ENCODE results near the gene C17orf113. TPM values are rescaled to one million over a fixed set of nuclear protein-coding genes. Genes with fewer than 3 reads are reported as not detected.

The C17orf113 gene
- total and polyA plus RNA-seq, 4 donors = 0.12 to 0.17 (median 0.14) TPM; not detected in 1

- H3K27ac ChIP-seq (ENCODE audit: low read depth in 1 of 2, low read length in 2 of 2) = no peak overlapping the region
- H3K4me3 ChIP-seq (ENCODE audit: low read depth in 1 of 3, low read length in 3 of 3) = no peak overlapping the region
- peaks cover 7 to 19% (median 9%) of the 10 kb centered on the region in 4 donors for H3K4me1 ChIP-seq (ENCODE audit: control insufficient read depth in 4 of 4, insufficient read depth in 4 of 4, low read length in 3 of 4)
- no peak for DNase-seq (ENCODE audit: low spot score)
- WGBS = 90% methylated on average over 1 of the region's 1 CpG
- TF ChIP-seq GABPA (IDR thresholded peaks at IDR 0.05 in 1 of 2, conservative IDR thresholded peaks at IDR 0.05 in 1 of 2) (no peak), NR2F2 (IDR thresholded peaks at IDR 0.05) (no peak)
- TF ChIP-seq, protein P1, sequence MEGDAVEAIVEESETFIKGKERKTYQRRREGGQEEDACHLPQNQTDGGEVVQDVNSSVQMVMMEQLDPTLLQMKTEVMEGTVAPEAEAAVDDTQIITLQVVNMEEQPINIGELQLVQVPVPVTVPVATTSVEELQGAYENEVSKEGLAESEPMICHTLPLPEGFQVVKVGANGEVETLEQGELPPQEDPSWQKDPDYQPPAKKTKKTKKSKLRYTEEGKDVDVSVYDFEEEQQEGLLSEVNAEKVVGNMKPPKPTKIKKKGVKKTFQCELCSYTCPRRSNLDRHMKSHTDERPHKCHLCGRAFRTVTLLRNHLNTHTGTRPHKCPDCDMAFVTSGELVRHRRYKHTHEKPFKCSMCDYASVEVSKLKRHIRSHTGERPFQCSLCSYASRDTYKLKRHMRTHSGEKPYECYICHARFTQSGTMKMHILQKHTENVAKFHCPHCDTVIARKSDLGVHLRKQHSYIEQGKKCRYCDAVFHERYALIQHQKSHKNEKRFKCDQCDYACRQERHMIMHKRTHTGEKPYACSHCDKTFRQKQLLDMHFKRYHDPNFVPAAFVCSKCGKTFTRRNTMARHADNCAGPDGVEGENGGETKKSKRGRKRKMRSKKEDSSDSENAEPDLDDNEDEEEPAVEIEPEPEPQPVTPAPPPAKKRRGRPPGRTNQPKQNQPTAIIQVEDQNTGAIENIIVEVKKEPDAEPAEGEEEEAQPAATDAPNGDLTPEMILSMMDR (IDR thresholded peaks at IDR 0.05; ENCODE audit: low read depth, low read length, missing input control) = no peak
- no peak overlapping the region for H3K9ac ChIP-seq (ENCODE audit: low read depth in 1 of 2, low read length in 2 of 2)
- H3K27me3 ChIP-seq (ENCODE audit: control insufficient read depth in 4 of 4, insufficient read depth in 4 of 4, low read length in 3 of 4) = no peaks in the 10 kb centered on the region
- H3K9me3 ChIP-seq (ENCODE audit: control insufficient read depth in 4 of 4, low read length in 3 of 4) = no peaks in the 10 kb centered on the region
- peaks cover 0 to 4% (median 2%) of the 10 kb centered on the region in 4 donors for H3K36me3 ChIP-seq (ENCODE audit: control insufficient read depth in 4 of 4, insufficient read depth in 3 of 4, low read depth in 1 of 4, low read length in 3 of 4)
Observed at GRCh38 chr17:42005166-42005565, 45.2 kb downstream of the C17orf113 start.

- peaks cover 3 to 17% (median 10%) of the 10 kb centered on the region in 4 donors for H3K36me3 ChIP-seq (ENCODE audit: control insufficient read depth in 4 of 4, insufficient read depth in 3 of 4, low read depth in 1 of 4, low read length in 3 of 4)
- 77% methylated on average over 3 of the region's 3 CpGs for WGBS
- H3K27ac ChIP-seq (ENCODE audit: low read depth in 1 of 2, low read length in 2 of 2) = no peak overlapping the region
- H3K9me3 ChIP-seq (ENCODE audit: control insufficient read depth in 4 of 4, low read length in 3 of 4) = no peaks in the 10 kb centered on the region
- H3K27me3 ChIP-seq (ENCODE audit: control insufficient read depth in 4 of 4, insufficient read depth in 4 of 4, low read length in 3 of 4) = no peaks in the 10 kb centered on the region
- DNase-seq (ENCODE audit: low spot score) = no peak
- TF ChIP-seq, protein P2, sequence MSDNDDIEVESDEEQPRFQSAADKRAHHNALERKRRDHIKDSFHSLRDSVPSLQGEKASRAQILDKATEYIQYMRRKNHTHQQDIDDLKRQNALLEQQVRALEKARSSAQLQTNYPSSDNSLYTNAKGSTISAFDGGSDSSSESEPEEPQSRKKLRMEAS (IDR thresholded peaks at IDR 0.05) = no peak
- peak; percentile 17 to 42 for TF ChIP-seq HNF4A (conservative IDR thresholded peaks at IDR 0.05)
- no peak overlapping the region for H3K4me3 ChIP-seq (ENCODE audit: low read depth in 1 of 3, low read length in 3 of 3)
- peaks cover 5 to 12% (median 7%) of the 10 kb centered on the region in 4 donors for H3K4me1 ChIP-seq (ENCODE audit: control insufficient read depth in 4 of 4, insufficient read depth in 4 of 4, low read length in 3 of 4)
- no peak overlapping the region for H3K9ac ChIP-seq (ENCODE audit: low read depth in 1 of 2, low read length in 2 of 2)
Observed at GRCh38 chr17:42002792-42003301, 47.6 kb downstream of the C17orf113 start.

DNA sequence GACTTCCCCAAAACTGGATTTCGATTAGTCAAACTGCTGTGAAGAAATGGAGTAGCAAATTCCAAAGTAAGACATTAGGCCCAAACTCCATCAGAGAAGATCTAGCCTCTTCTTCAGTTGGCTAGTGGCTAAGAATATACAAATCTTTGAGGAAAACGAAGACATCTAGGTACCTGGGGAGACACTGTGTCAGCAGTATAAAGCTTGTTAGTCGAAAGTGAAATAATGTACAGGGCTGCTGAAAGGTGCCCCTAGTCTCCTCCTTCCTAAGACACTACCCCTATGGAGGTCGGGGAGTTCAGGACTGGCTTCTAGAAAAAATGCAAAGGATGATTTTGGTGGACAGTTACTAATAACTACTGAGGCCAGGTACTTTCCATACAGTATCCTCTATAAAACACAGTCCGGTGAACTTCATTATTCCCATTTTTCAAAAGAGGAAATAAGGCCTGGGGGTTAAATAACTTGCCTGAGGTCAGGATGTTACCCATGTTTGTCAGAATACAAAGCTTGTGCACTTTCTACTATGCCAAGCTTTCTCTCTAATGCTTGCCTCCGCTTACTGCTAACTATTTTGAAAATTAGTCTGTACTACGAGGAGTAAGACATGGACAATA lies 48.1 kb downstream of the C17orf113 start:
- Histone ChIP-seq H3K36me3 (ENCODE audit: control insufficient read depth in 4 of 4, insufficient read depth in 3 of 4, low read depth in 1 of 4, low read length in 3 of 4) (peaks cover 3 to 22% (median 12%) of the 10 kb centered on the region in 4 donors), H3K27me3 (ENCODE audit: control insufficient read depth in 4 of 4, insufficient read depth in 4 of 4, low read length in 3 of 4) (no peaks in the 10 kb centered on the region)
- no peak for TF ChIP-seq EGR1 (IDR thresholded peaks at IDR 0.05; ENCODE audit: low read depth in 2 of 2)
- TF ChIP-seq NR2F2 (IDR thresholded peaks at IDR 0.05) = no peak

GRCh38 chr17:42001729-42002128 lies 48.7 kb downstream of the C17orf113 start:
- H3K27ac ChIP-seq (ENCODE audit: low read depth in 1 of 2, low read length in 2 of 2) = no peak overlapping the region
- H3K4me3 ChIP-seq (ENCODE audit: low read depth in 1 of 3, low read length in 3 of 3) = no peak overlapping the region
- no peak for DNase-seq (ENCODE audit: low spot score)
- H3K9me3 ChIP-seq (ENCODE audit: control insufficient read depth in 4 of 4, low read length in 3 of 4) = no peaks in the 10 kb centered on the region
- no peaks in the 10 kb centered on the region for H3K27me3 ChIP-seq (ENCODE audit: control insufficient read depth in 4 of 4, insufficient read depth in 4 of 4, low read length in 3 of 4)
- H3K36me3 ChIP-seq (ENCODE audit: control insufficient read depth in 4 of 4, insufficient read depth in 3 of 4, low read depth in 1 of 4, low read length in 3 of 4) = peaks cover 7 to 27% (median 17%) of the 10 kb centered on the region in 4 donors
- H3K4me1 ChIP-seq (ENCODE audit: control insufficient read depth in 4 of 4, insufficient read depth in 4 of 4, low read length in 3 of 4) = peaks cover 5 to 12% (median 7%) of the 10 kb centered on the region in 4 donors
- WGBS = 97% methylated on average over 2 of the region's 2 CpGs
- H3K9ac ChIP-seq (ENCODE audit: low read depth in 1 of 2, low read length in 2 of 2) = no peak overlapping the region
- TF ChIP-seq YY1 (IDR thresholded peaks at IDR 0.05) = no peak
- no peak for TF ChIP-seq NR2F2 (IDR thresholded peaks at IDR 0.05)
- no peak for TF ChIP-seq JUND (IDR thresholded peaks at IDR 0.05)
- TF ChIP-seq FOXA1 (IDR thresholded peaks at IDR 0.05) = no peak
- no peak for TF ChIP-seq GABPA (IDR thresholded peaks at IDR 0.05 in 1 of 2, conservative IDR thresholded peaks at IDR 0.05 in 1 of 2)
- TF ChIP-seq RXRA (IDR thresholded peaks at IDR 0.05) = no peak
- TF ChIP-seq, protein P1 (IDR thresholded peaks at IDR 0.05; ENCODE audit: low read depth, low read length, missing input control) = no peak
- no peak for TF ChIP-seq RAD21 (IDR thresholded peaks at IDR 0.05)
- no peak for TF ChIP-seq REST (IDR thresholded peaks at IDR 0.05)
- TF ChIP-seq, protein P2 (IDR thresholded peaks at IDR 0.05) = no peak
- no peak for TF ChIP-seq HNF4G (IDR thresholded peaks at IDR 0.05)
- no peak for TF ChIP-seq FOXA2 (IDR thresholded peaks at IDR 0.05)

More for the DNA sequence above, 48.1 kb downstream of the C17orf113 start:
- no peaks in the 10 kb centered on the region for H3K9me3 ChIP-seq (ENCODE audit: control insufficient read depth in 4 of 4, low read length in 3 of 4)
- no peak overlapping the region for H3K27ac ChIP-seq (ENCODE audit: low read depth in 1 of 2, low read length in 2 of 2)
- no peak overlapping the region for H3K4me3 ChIP-seq (ENCODE audit: low read depth in 1 of 3, low read length in 3 of 3)
- H3K9ac ChIP-seq (ENCODE audit: low read depth in 1 of 2, low read length in 2 of 2) = no peak overlapping the region
- peaks cover 5 to 12% (median 7%) of the 10 kb centered on the region in 4 donors for H3K4me1 ChIP-seq (ENCODE audit: control insufficient read depth in 4 of 4, insufficient read depth in 4 of 4, low read length in 3 of 4)
- 89% methylated on average over 7 of the region's 7 CpGs for WGBS
- no peak for DNase-seq (ENCODE audit: low spot score)

Data from liver (tissue), 9 donors.